Osteoblast (primary cell): ENCODE results near the gene PAPLN. TPM values are rescaled to one million over a fixed set of nuclear protein-coding genes. Genes with fewer than 3 reads are reported as not detected.

ENCODE experiments used
- DNase-seq: peaks from one replicate; pipeline ENCODE4 v3.0.0; 2011; ENCODE audit warnings: low spot score, mixed read lengths; ENCODE audit not compliant: insufficient read length; ENCODE audit errors: missing footprints
- H2AFZ ChIP-seq: 2 replicates; pipeline ENCODE4 v1.6.0; 2011; ENCODE audit warnings: mild to moderate bottlenecking, low read length
- H3K27ac ChIP-seq: 2 replicates; pipeline ENCODE4 v1.5.1; 2011; ENCODE audit warnings: mild to moderate bottlenecking, low read depth, low read length, moderate library complexity
- H3K27me3 ChIP-seq: 2 replicates; pipeline ENCODE4 v1.6.0; 2012; ENCODE audit warnings: mild to moderate bottlenecking, control low read depth, inconsistent platforms, low read length, moderate library complexity; ENCODE audit not compliant: insufficient read depth
- H3K36me3 ChIP-seq: 2 replicates; pipeline ENCODE4 v1.5.1; 2011; ENCODE audit warnings: mild to moderate bottlenecking, low read length, control low read depth, moderate library complexity; ENCODE audit not compliant: insufficient read depth
- H3K4me1 ChIP-seq: 2 replicates; pipeline ENCODE4 v1.5.1; 2011; ENCODE audit warnings: mild to moderate bottlenecking, low read length, control low read depth, moderate library complexity; ENCODE audit not compliant: insufficient read depth
- H3K4me2 ChIP-seq: 2 replicates; pipeline ENCODE4 v1.6.0; 2011; ENCODE audit warnings: mild to moderate bottlenecking, low read length; ENCODE audit not compliant: insufficient read depth
- H3K4me3 ChIP-seq: fragments of 200-600 bp; sonication (generic); 3 replicates; pipeline ENCODE4 v1.5.1; 2012; ENCODE audit warnings: mild to moderate bottlenecking, low read length, inconsistent platforms; ENCODE audit not compliant: insufficient read depth
- H3K79me2 ChIP-seq: 2 replicates; pipeline ENCODE4 v1.6.0; 2012; ENCODE audit warnings: mild to moderate bottlenecking, low read length, control low read depth, inconsistent platforms; ENCODE audit not compliant: insufficient read depth
- H3K9me3 ChIP-seq: 2 replicates; pipeline ENCODE4 v1.5.1; 2011; ENCODE audit warnings: low read depth, low read length, control low read depth
- H4K20me1 ChIP-seq: 2 replicates; pipeline ENCODE4 v1.6.0; 2012; ENCODE audit warnings: mild to moderate bottlenecking, low read length, control low read depth; ENCODE audit not compliant: insufficient read depth
- total RNA-seq: library from RNA; depleted of rRNA; stranded (reverse); fragments of >200 nt; gene quantifications from 2 replicates; pipeline ENCODE4 v1.2.3, GENCODE V29; 2012
- TF ChIP-seq, protein P1 (sequence below): IDR thresholded peaks from 2 replicates; pipeline ENCODE4 v1.5.1; 2011; ENCODE audit warnings: mild to moderate bottlenecking, low read depth, low read length, moderate library complexity; ENCODE audit errors: extremely low read depth

PAPLN gene
- total RNA-seq, 1 donor: 5.8 TPM

GRCh38 chr14:73264885-73265720, 27.8 kb downstream of the PAPLN start:
- TF ChIP-seq, protein P1, sequence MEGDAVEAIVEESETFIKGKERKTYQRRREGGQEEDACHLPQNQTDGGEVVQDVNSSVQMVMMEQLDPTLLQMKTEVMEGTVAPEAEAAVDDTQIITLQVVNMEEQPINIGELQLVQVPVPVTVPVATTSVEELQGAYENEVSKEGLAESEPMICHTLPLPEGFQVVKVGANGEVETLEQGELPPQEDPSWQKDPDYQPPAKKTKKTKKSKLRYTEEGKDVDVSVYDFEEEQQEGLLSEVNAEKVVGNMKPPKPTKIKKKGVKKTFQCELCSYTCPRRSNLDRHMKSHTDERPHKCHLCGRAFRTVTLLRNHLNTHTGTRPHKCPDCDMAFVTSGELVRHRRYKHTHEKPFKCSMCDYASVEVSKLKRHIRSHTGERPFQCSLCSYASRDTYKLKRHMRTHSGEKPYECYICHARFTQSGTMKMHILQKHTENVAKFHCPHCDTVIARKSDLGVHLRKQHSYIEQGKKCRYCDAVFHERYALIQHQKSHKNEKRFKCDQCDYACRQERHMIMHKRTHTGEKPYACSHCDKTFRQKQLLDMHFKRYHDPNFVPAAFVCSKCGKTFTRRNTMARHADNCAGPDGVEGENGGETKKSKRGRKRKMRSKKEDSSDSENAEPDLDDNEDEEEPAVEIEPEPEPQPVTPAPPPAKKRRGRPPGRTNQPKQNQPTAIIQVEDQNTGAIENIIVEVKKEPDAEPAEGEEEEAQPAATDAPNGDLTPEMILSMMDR: no peak
- H2AFZ ChIP-seq: no peak overlapping the region
- no peak overlapping the region for H3K27ac ChIP-seq
- H3K9me3 ChIP-seq: no peaks in the 10 kb centered on the region
- H3K79me2 ChIP-seq: no peaks in the 10 kb centered on the region
- no peaks in the 10 kb centered on the region for H4K20me1 ChIP-seq
- H3K27me3 ChIP-seq: no peaks in the 10 kb centered on the region
- H3K36me3 ChIP-seq: no peaks in the 10 kb centered on the region
- H3K4me3 ChIP-seq: no peak overlapping the region
- peak; percentile 83 for DNase-seq
- peaks cover 3% of the 10 kb centered on the region for H3K4me1 ChIP-seq
- no peak overlapping the region for H3K4me2 ChIP-seq

GRCh38 chr14:73265721-73266046, 28.4 kb downstream of the PAPLN start:
- Histone ChIP-seq H3K9me3 (no peaks in the 10 kb centered on the region), H4K20me1 (no peaks in the 10 kb centered on the region)
- DNase-seq: peak; percentile 74

GRCh38 chr14:73266317-73266716, 29.0 kb downstream of the PAPLN start:
- no peak overlapping the region for H3K27ac ChIP-seq
- no peaks in the 10 kb centered on the region for H3K9me3 ChIP-seq
- DNase-seq: no peak
- no peaks in the 10 kb centered on the region for H4K20me1 ChIP-seq
- H3K4me1 ChIP-seq: peaks cover 9% of the 10 kb centered on the region
- H3K27me3 ChIP-seq: no peaks in the 10 kb centered on the region
- no peaks in the 10 kb centered on the region for H3K79me2 ChIP-seq
- H3K4me2 ChIP-seq: no peak overlapping the region
- no peak overlapping the region for H3K4me3 ChIP-seq
- no peaks in the 10 kb centered on the region for H3K36me3 ChIP-seq
- no peak overlapping the region for H2AFZ ChIP-seq
- TF ChIP-seq, protein P1: no peak

More at GRCh38 chr14:73265721-73266046, 28.4 kb downstream of the PAPLN start:
- TF ChIP-seq, protein P1: no peak
- Histone ChIP-seq H3K4me2 (no peak overlapping the region), H3K4me3 (no peak overlapping the region), H3K27me3 (no peaks in the 10 kb centered on the region), H3K4me1 (peaks cover 9% of the 10 kb centered on the region), H3K27ac (no peak overlapping the region), H2AFZ (no peak overlapping the region), H3K36me3 (no peaks in the 10 kb centered on the region), H3K79me2 (no peaks in the 10 kb centered on the region)

GRCh38 chr14:73267474-73267873, 30.2 kb downstream of the PAPLN start:
- TF ChIP-seq, protein P1: no peak
- H3K4me2 ChIP-seq: no peak overlapping the region
- DNase-seq: no peak
- no peak overlapping the region for H3K4me3 ChIP-seq
- H3K79me2 ChIP-seq: no peaks in the 10 kb centered on the region
- H3K27me3 ChIP-seq: no peaks in the 10 kb centered on the region
- H4K20me1 ChIP-seq: no peaks in the 10 kb centered on the region
- no peak overlapping the region for H3K27ac ChIP-seq
- no peaks in the 10 kb centered on the region for H3K36me3 ChIP-seq
- no peak overlapping the region for H2AFZ ChIP-seq
- no peaks in the 10 kb centered on the region for H3K9me3 ChIP-seq
- H3K4me1 ChIP-seq: peaks cover 9% of the 10 kb centered on the region
